ENCODE results near the gene NR6A1. TPM values are rescaled to one million over a fixed set of nuclear protein-coding genes. Genes with fewer than 3 reads are reported as not detected.

Gene NR6A1
- total and polyA plus RNA-seq, 5 donors from 2014 or later: 0.05 TPM; not detected in 4

GRCh38 chr9:124594673-124595072 lies 176.4 kb downstream of the NR6A1 start:
- Mint-ChIP-seq H3K9me3 (peaks cover 0 to 2% (median 0%) of the 10 kb centered on the region in 7 donors), H3K36me3 (no peaks in the 10 kb centered on the region), H3K4me3 (no peak overlapping the region)

GRCh38 chr9:124594225-124594624 lies 176.9 kb downstream of the NR6A1 start:
- no peaks in the 10 kb centered on the region for H3K36me3 Mint-ChIP-seq

More at GRCh38 chr9:124594673-124595072, 176.4 kb downstream of the NR6A1 start:
- no peaks in the 10 kb centered on the region for H3K9me3 ChIP-seq (ENCODE audit: control insufficient read depth in 2 of 2, low read length in 2 of 2)
- no peak overlapping the region for H3K4me3 ChIP-seq (ENCODE audit: low read depth, low read length)
- no peaks in the 10 kb centered on the region for H3K36me3 ChIP-seq (ENCODE audit: control insufficient read depth, insufficient read depth, low read length)
- Mint-ChIP-seq H3K27me3 (peaks cover 47% of the 10 kb centered on the region), H3K4me1 (no peaks in the 10 kb centered on the region), H3K27ac (no peak overlapping the region)
- H3K27me3 ChIP-seq (ENCODE audit: control insufficient read depth, insufficient read depth, low read length): peaks cover 11% of the 10 kb centered on the region
- H3K27ac ChIP-seq (ENCODE audit: insufficient read depth, low read length, poor library complexity, severe bottlenecking): no peak overlapping the region
- H3K4me1 ChIP-seq (ENCODE audit: control insufficient read depth, insufficient read depth, low read length, poor library complexity, severe bottlenecking): no peaks in the 10 kb centered on the region
- no peak for ATAC-seq (ENCODE audit: low read depth in 2 of 2)
- DNase-seq: no peak

GRCh38 chr9:124593651-124594058 lies 177.5 kb downstream of the NR6A1 start:
- H3K4me3 Mint-ChIP-seq: no peak overlapping the region
- Histone ChIP-seq H3K36me3 (ENCODE audit: control insufficient read depth, insufficient read depth, low read length) (no peaks in the 10 kb centered on the region), H3K4me1 (ENCODE audit: control insufficient read depth, insufficient read depth, low read length, poor library complexity, severe bottlenecking) (no peaks in the 10 kb centered on the region), H3K9me3 (ENCODE audit: control insufficient read depth in 2 of 2, low read length in 2 of 2) (no peaks in the 10 kb centered on the region), H3K27me3 (ENCODE audit: control insufficient read depth, insufficient read depth, low read length) (peaks cover 11% of the 10 kb centered on the region), H3K27ac (ENCODE audit: insufficient read depth, low read length, poor library complexity, severe bottlenecking) (no peak overlapping the region), H3K4me3 (ENCODE audit: low read depth, low read length) (no peak overlapping the region)
- DNase-seq: no peak
- no peaks in the 10 kb centered on the region for H3K4me1 Mint-ChIP-seq
- peaks cover 0 to 2% (median 0%) of the 10 kb centered on the region in 7 donors for H3K9me3 Mint-ChIP-seq
- peaks cover 47% of the 10 kb centered on the region for H3K27me3 Mint-ChIP-seq
- ATAC-seq (ENCODE audit: low read depth in 2 of 2): no peak
- no peaks in the 10 kb centered on the region for H3K36me3 Mint-ChIP-seq
- no peak overlapping the region for H3K27ac Mint-ChIP-seq

More at GRCh38 chr9:124594225-124594624, 176.9 kb downstream of the NR6A1 start:
- Histone ChIP-seq H3K9me3 (ENCODE audit: control insufficient read depth in 2 of 2, low read length in 2 of 2) (no peaks in the 10 kb centered on the region), H3K27me3 (ENCODE audit: control insufficient read depth, insufficient read depth, low read length) (peaks cover 11% of the 10 kb centered on the region), H3K4me1 (ENCODE audit: control insufficient read depth, insufficient read depth, low read length, poor library complexity, severe bottlenecking) (no peaks in the 10 kb centered on the region), H3K27ac (ENCODE audit: insufficient read depth, low read length, poor library complexity, severe bottlenecking) (no peak overlapping the region), H3K36me3 (ENCODE audit: control insufficient read depth, insufficient read depth, low read length) (no peaks in the 10 kb centered on the region), H3K4me3 (ENCODE audit: low read depth, low read length) (no peak overlapping the region)
- H3K9me3 Mint-ChIP-seq: peaks cover 0 to 2% (median 0%) of the 10 kb centered on the region in 7 donors
- H3K4me1 Mint-ChIP-seq: no peaks in the 10 kb centered on the region
- DNase-seq (no peak), ATAC-seq (ENCODE audit: low read depth in 2 of 2) (no peak)
- H3K27me3 Mint-ChIP-seq: peaks cover 47% of the 10 kb centered on the region
- no peak overlapping the region for H3K27ac Mint-ChIP-seq
- no peak overlapping the region for H3K4me3 Mint-ChIP-seq

GRCh38 chr9:124593200-124593599 lies 177.9 kb downstream of the NR6A1 start:
- no peak overlapping the region for H3K27ac Mint-ChIP-seq
- peaks cover 47% of the 10 kb centered on the region for H3K27me3 Mint-ChIP-seq
- no peak overlapping the region for H3K27ac ChIP-seq (ENCODE audit: insufficient read depth, low read length, poor library complexity, severe bottlenecking)
- H3K36me3 Mint-ChIP-seq: no peaks in the 10 kb centered on the region
- H3K4me1 ChIP-seq (ENCODE audit: control insufficient read depth, insufficient read depth, low read length, poor library complexity, severe bottlenecking): no peaks in the 10 kb centered on the region
- peaks cover 11% of the 10 kb centered on the region for H3K27me3 ChIP-seq (ENCODE audit: control insufficient read depth, insufficient read depth, low read length)
- no peaks in the 10 kb centered on the region for H3K4me1 Mint-ChIP-seq
- H3K36me3 ChIP-seq (ENCODE audit: control insufficient read depth, insufficient read depth, low read length): no peaks in the 10 kb centered on the region
- DNase-seq (no peak), ATAC-seq (ENCODE audit: low read depth in 2 of 2) (no peak)
- no peak overlapping the region for H3K4me3 ChIP-seq (ENCODE audit: low read depth, low read length)
- no peaks in the 10 kb centered on the region for H3K9me3 ChIP-seq (ENCODE audit: control insufficient read depth in 2 of 2, low read length in 2 of 2)
- H3K4me3 Mint-ChIP-seq: no peak overlapping the region
- peaks cover 0 to 2% (median 0%) of the 10 kb centered on the region in 7 donors for H3K9me3 Mint-ChIP-seq

GRCh38 chr9:124590889-124591641 lies 180.0 kb downstream of the NR6A1 start:
- Histone ChIP-seq H3K4me1 (ENCODE audit: control insufficient read depth, insufficient read depth, low read length, poor library complexity, severe bottlenecking) (no peaks in the 10 kb centered on the region), H3K4me3 (ENCODE audit: low read depth, low read length) (no peak overlapping the region), H3K27me3 (ENCODE audit: control insufficient read depth, insufficient read depth, low read length) (peaks cover 10% of the 10 kb centered on the region), H3K9me3 (ENCODE audit: control insufficient read depth in 2 of 2, low read length in 2 of 2) (no peaks in the 10 kb centered on the region), H3K27ac (ENCODE audit: insufficient read depth, low read length, poor library complexity, severe bottlenecking) (no peak overlapping the region), H3K36me3 (ENCODE audit: control insufficient read depth, insufficient read depth, low read length) (no peaks in the 10 kb centered on the region)
- Mint-ChIP-seq H3K36me3 (no peaks in the 10 kb centered on the region), H3K27me3 (peaks cover 40% of the 10 kb centered on the region), H3K27ac (no peak overlapping the region), H3K9me3 (no peaks in the 10 kb centered on the region), H3K4me1 (peaks cover 0 to 2% (median 0%) of the 10 kb centered on the region in 4 donors), H3K4me3 (no peak overlapping the region)
- DNase-seq (no peak), ATAC-seq (ENCODE audit: low read depth in 2 of 2) (no peak)

- Mint-ChIP-seq H3K9me3 (no peaks in the 10 kb centered on the region), H3K27me3 (no peaks in the 10 kb centered on the region), H3K4me3 (no peak overlapping the region), H3K4me1 (peaks cover 0 to 4% (median 0%) of the 10 kb centered on the region in 4 donors), H3K27ac (no peak overlapping the region), H3K36me3 (no peaks in the 10 kb centered on the region)
- Histone ChIP-seq H3K4me1 (ENCODE audit: control insufficient read depth, insufficient read depth, low read length, poor library complexity, severe bottlenecking) (no peaks in the 10 kb centered on the region), H3K27ac (ENCODE audit: insufficient read depth, low read length, poor library complexity, severe bottlenecking) (no peak overlapping the region), H3K27me3 (ENCODE audit: control insufficient read depth, insufficient read depth, low read length) (peaks cover 3% of the 10 kb centered on the region), H3K36me3 (ENCODE audit: control insufficient read depth, insufficient read depth, low read length) (no peaks in the 10 kb centered on the region), H3K4me3 (ENCODE audit: low read depth, low read length) (no peak overlapping the region), H3K9me3 (ENCODE audit: control insufficient read depth in 2 of 2, low read length in 2 of 2) (no peaks in the 10 kb centered on the region)
- no peak for ATAC-seq (ENCODE audit: low read depth in 2 of 2)
- no peak for DNase-seq
Observed at GRCh38 chr9:124584631-124585030, 186.5 kb downstream of the NR6A1 start.

- Mint-ChIP-seq H3K27ac (no peak overlapping the region), H3K9me3 (peaks cover 0 to 3% (median 0%) of the 10 kb centered on the region in 7 donors), H3K4me1 (peaks cover 0 to 4% (median 0%) of the 10 kb centered on the region in 4 donors), H3K36me3 (no peaks in the 10 kb centered on the region), H3K4me3 (no peak overlapping the region), H3K27me3 (no peaks in the 10 kb centered on the region)
- ATAC-seq (ENCODE audit: low read depth in 2 of 2) (no peak), DNase-seq (no peak)
- H3K9me3 ChIP-seq (ENCODE audit: control insufficient read depth in 2 of 2, low read length in 2 of 2): no peaks in the 10 kb centered on the region
- H3K4me3 ChIP-seq (ENCODE audit: low read depth, low read length): no peak overlapping the region
- no peaks in the 10 kb centered on the region for H3K36me3 ChIP-seq (ENCODE audit: control insufficient read depth, insufficient read depth, low read length)
- H3K27me3 ChIP-seq (ENCODE audit: control insufficient read depth, insufficient read depth, low read length): peaks cover 3% of the 10 kb centered on the region
- H3K27ac ChIP-seq (ENCODE audit: insufficient read depth, low read length, poor library complexity, severe bottlenecking): no peak overlapping the region
- no peaks in the 10 kb centered on the region for H3K4me1 ChIP-seq (ENCODE audit: control insufficient read depth, insufficient read depth, low read length, poor library complexity, severe bottlenecking)
Observed at GRCh38 chr9:124583134-124583533, 188.0 kb downstream of the NR6A1 start.

GRCh38 chr9:124580186-124580585 lies 190.9 kb downstream of the NR6A1 start:
- H3K36me3 ChIP-seq (ENCODE audit: control insufficient read depth, insufficient read depth, low read length): no peaks in the 10 kb centered on the region
- no peak overlapping the region for H3K27ac Mint-ChIP-seq
- H3K27me3 ChIP-seq (ENCODE audit: control insufficient read depth, insufficient read depth, low read length): no peaks in the 10 kb centered on the region
- no peak for DNase-seq
- no peak for ATAC-seq (ENCODE audit: low read depth in 2 of 2)
- H3K36me3 Mint-ChIP-seq: no peaks in the 10 kb centered on the region
- no peaks in the 10 kb centered on the region for H3K9me3 ChIP-seq (ENCODE audit: control insufficient read depth in 2 of 2, low read length in 2 of 2)
- H3K4me3 Mint-ChIP-seq: no peak overlapping the region
- no peaks in the 10 kb centered on the region for H3K4me1 Mint-ChIP-seq
- peaks cover 0 to 3% (median 0%) of the 10 kb centered on the region in 7 donors for H3K9me3 Mint-ChIP-seq
- no peak overlapping the region for H3K27ac ChIP-seq (ENCODE audit: insufficient read depth, low read length, poor library complexity, severe bottlenecking)
- no peak overlapping the region for H3K4me3 ChIP-seq (ENCODE audit: low read depth, low read length)
- H3K27me3 Mint-ChIP-seq: no peaks in the 10 kb centered on the region
- no peaks in the 10 kb centered on the region for H3K4me1 ChIP-seq (ENCODE audit: control insufficient read depth, insufficient read depth, low read length, poor library complexity, severe bottlenecking)
